Endothelial cell of umbilical vein (primary cell): ENCODE results near the gene TBC1D19.

Experiments used
- MAX ChIP-seq: IDR thresholded peaks from 2 replicates; pipeline ENCODE4 v1.6.1; 2011; ENCODE audit not compliant: insufficient read depth, insufficient read length
- POLR2A ChIP-seq: IDR thresholded peaks from 2 replicates; pipeline ENCODE4 v1.6.1; 2012; ENCODE audit warnings: low read depth, mild to moderate bottlenecking, control low read depth, low read length

DNA sequence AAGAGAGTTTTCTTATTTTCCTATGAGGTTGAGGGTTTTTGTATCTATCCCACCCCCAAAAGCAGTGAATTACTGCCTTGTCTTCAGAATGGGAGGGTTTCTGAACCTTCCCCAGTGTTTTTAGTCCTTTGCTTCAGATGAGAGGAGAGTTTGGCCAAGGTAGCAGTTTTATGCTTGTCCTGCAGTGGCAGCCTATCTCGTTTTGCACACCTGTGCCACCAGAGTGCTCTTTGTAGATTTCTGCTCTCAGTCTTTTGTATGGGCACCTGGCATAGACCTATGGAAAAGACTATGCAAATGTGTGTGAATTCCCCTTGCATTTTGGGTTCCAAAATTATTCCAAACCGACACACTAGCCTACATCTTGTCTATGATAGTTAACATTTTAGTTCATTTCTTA is 5.8 kb downstream of the TBC1D19 start:
- no peak for TF ChIP-seq POLR2A
- TF ChIP-seq MAX = no peak
